ENCODE results near the gene HYAL1. TPM values are rescaled to one million over a fixed set of nuclear protein-coding genes. Genes with fewer than 3 reads are reported as not detected.

Gene HYAL1
- total RNA-seq, 2 experiments from 2014 or later: not detected

GRCh38 chr3:50340147-50340447 is 36.7 kb upstream of the HYAL1 start:
- Mint-ChIP-seq H3K36me3 (ENCODE audit: low read depth) (peaks cover 43% of the 10 kb centered on the region), H3K4me1 (ENCODE audit: low read depth) (peaks cover 28% of the 10 kb centered on the region), H3K4me3 (peak overlapping the region; percentile 88), H3K9me3 (no peaks in the 10 kb centered on the region), H3K27ac (peak overlapping the region; percentile 91), H3K27me3 (no peaks in the 10 kb centered on the region)
- DNase-seq: no peak
- CTCF ChIA-PET: interaction anchor here (0.9 to 1.5 kb wide), 5 partner anchors 9 to 273 kb away, joined by 3 to 7 read pairs (median 3); partner anchors contain the start of genes CYB561D2, HYAL3, NAA80 and NPRL2
- no peak for TF ChIP-seq CTCF (IDR thresholded peaks at IDR 0.05)
- POLR2A ChIA-PET: interaction anchor here (0.8 to 12.3 kb wide), 11 partner anchors 7 to 270 kb away, joined by 3 to 137 read pairs (median 8); partner anchors contain the start of genes C3orf18, CISH, CYB561D2 and HEMK1
- no peak for ATAC-seq
- intact Hi-C loops (cut with micrococcal nuclease): no loop called here

GRCh38 chr3:50339485-50340146 is 36.2 kb upstream of the HYAL1 start:
- DNase-seq: no peak

GRCh38 chr3:50338965-50339364 is 35.6 kb upstream of the HYAL1 start:
- H3K4me3 Mint-ChIP-seq: peak overlapping the region; percentile 88
- ATAC-seq (no peak), DNase-seq (no peak)
- no peak for TF ChIP-seq CTCF (IDR thresholded peaks at IDR 0.05)
- H3K9me3 Mint-ChIP-seq: no peaks in the 10 kb centered on the region
- intact Hi-C loops (cut with micrococcal nuclease): no loop called here
- peaks cover 52% of the 10 kb centered on the region for H3K36me3 Mint-ChIP-seq (ENCODE audit: low read depth)
- H3K27me3 Mint-ChIP-seq: no peaks in the 10 kb centered on the region
- CTCF ChIA-PET: interaction anchor here (0.7 to 3.4 kb wide), 7 partner anchors 8 to 233 kb away, joined by 3 to 18 read pairs (median 6); partner anchors contain the start of genes CYB561D2, NPRL2, TMEM115 and ZMYND10
- peaks cover 37% of the 10 kb centered on the region for H3K4me1 Mint-ChIP-seq (ENCODE audit: low read depth)
- POLR2A ChIA-PET: interaction anchor here (1.0 to 12.3 kb wide), 12 partner anchors 8 to 271 kb away, joined by 3 to 137 read pairs (median 16); partner anchors contain the start of genes C3orf18, CISH, CYB561D2 and HEMK1
- H3K27ac Mint-ChIP-seq: peak overlapping the region; percentile 91

More at GRCh38 chr3:50339485-50340146, 36.2 kb upstream of the HYAL1 start:
- Mint-ChIP-seq H3K4me1 (ENCODE audit: low read depth) (peaks cover 31% of the 10 kb centered on the region), H3K36me3 (ENCODE audit: low read depth) (peaks cover 45% of the 10 kb centered on the region), H3K27me3 (no peaks in the 10 kb centered on the region), H3K4me3 (peak overlapping the region; percentile 88), H3K27ac (peak overlapping the region; percentile 91), H3K9me3 (no peaks in the 10 kb centered on the region)
- no peak for TF ChIP-seq CTCF (IDR thresholded peaks at IDR 0.05)
- intact Hi-C loops (cut with micrococcal nuclease): no loop called here
- ATAC-seq: no peak
- ChIA-PET POLR2A (interaction anchor here (1.3 to 12.3 kb wide), 8 partner anchors 8 to 271 kb away, joined by 3 to 137 read pairs (median 36); partner anchors contain the start of genes C3orf18, CISH, CYB561D2 and HEMK1), CTCF (interaction anchor here (1.2 to 3.4 kb wide), 2 partner anchors 13 to 274 kb away, joined by 3 to 15 read pairs; partner anchors contain the start of genes CYB561D2 and NPRL2)

- POLR2A ChIA-PET: interaction anchor here (0.6 to 12.3 kb wide), 23 partner anchors 8 to 1054 kb away, joined by 3 to 137 read pairs (median 5); partner anchors contain the start of genes C3orf18, CISH, CYB561D2 and HEMK1
- CTCF ChIA-PET: interaction anchor here (0.6 to 6.1 kb wide), 15 partner anchors 9 to 274 kb away, joined by 3 to 40 read pairs (median 6); partner anchors contain the start of genes CISH, CYB561D2, HYAL2 and HYAL3
- peaks cover 44% of the 10 kb centered on the region for H3K4me1 Mint-ChIP-seq (ENCODE audit: low read depth)
These were observed 33.9 kb upstream of the HYAL1 start for GRCh38 chr3:50337175-50337861.

More at GRCh38 chr3:50337175-50337861, 33.9 kb upstream of the HYAL1 start:
- peak; percentile 100 for DNase-seq
- H3K27ac Mint-ChIP-seq: peak overlapping the region; percentile 91
- no peaks in the 10 kb centered on the region for H3K27me3 Mint-ChIP-seq
- H3K9me3 Mint-ChIP-seq: no peaks in the 10 kb centered on the region
- H3K36me3 Mint-ChIP-seq (ENCODE audit: low read depth): peaks cover 65% of the 10 kb centered on the region
- intact Hi-C loops (cut with micrococcal nuclease): no loop called here
- no peak for TF ChIP-seq CTCF (IDR thresholded peaks at IDR 0.05)
- ATAC-seq: peak; percentile 79
- H3K4me3 Mint-ChIP-seq: peak overlapping the region; percentile 88

All from activated CD8-positive, alpha-beta T cell treated with anti-CD3 and anti-CD28 coated beads for 36 hours (primary cell).